HG03342 (cell line): ENCODE measurements around the gene CPN1.
"Not testable (repeated sequence)": the region's sequence is repeated elsewhere in the genome, so short reads cannot be mapped to it uniquely, and the experiment has no call there.

Experiments
- ATAC-seq: cut with Tn5 transposase; IDR thresholded peaks from one replicate; pipeline ENCODE4 v1.9.1; 2021; ENCODE audit warnings: mild to moderate bottlenecking, moderate library complexity; ENCODE audit not compliant: unreplicated experiment

CPN1 gene

DNA sequence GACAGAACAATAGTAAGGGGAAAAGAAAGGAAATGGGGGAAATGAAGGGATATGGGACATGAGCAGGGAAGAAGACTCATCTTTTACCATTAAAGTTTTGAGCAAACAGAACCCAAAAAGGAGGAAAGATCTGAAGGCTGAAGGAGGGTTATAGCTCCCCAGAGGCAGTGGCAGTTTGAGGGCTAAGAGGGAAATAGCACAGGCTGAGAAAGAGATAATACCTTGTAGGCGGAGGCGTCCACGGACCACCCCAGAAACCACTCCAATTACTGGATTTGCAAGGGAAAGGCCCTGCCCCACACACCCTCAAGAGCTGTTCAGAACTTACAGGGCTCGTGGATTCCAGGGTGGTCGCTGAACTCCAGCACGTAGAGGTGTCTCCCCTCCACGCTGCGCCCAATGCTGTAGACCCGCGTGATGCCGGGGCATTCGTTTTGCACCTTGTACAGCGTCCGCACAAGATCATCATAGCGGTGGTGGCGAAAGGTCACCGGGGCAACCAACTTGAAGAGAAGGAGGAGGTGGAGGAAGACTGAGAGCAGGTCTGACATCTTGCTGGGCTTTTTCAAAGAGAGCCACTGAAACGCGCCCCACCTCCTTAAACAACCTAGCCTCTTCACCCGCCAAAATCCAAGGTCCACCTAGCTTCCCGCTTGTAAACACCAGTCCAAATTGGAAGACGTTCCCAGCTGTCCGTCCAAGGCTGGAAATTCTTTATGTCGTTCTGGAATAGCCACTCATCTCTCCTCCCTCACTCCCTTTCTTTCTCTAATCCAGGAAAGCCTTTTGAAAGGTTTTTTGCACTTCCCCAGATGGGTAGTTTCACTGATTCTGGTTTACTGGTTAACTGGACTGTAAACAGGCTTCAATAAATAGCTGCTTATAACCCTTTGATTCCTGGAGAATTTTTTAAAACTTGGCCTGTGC lies at the start of gene CPN1:
CPN1 (minus strand) TSS at position 795 of the 927 bp plus-strand sequence; CDS start at position 551, 244 bp downstream.
- ATAC-seq = no peak

DNA sequence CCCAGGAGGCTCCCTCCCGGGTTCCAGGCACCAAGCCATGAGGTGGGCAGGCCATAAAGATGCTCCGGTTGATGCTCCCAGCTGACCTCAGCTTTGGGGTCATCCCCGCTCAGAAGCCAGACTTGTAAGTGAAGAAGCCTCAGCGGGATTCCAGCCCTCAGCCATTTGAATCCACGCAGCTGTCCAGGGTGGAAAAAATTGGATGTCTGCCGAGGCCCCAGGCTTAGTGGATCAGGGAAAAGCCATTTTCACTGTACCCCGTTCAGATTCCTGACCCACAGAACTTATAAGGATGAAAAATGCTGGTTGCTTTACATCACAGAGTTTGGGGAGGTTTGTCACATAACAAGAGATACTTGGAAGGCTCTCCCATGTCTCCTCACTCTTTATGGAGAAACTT lies 49.2 kb upstream of the CPN1 start:
- ATAC-seq = no peak

DNA sequence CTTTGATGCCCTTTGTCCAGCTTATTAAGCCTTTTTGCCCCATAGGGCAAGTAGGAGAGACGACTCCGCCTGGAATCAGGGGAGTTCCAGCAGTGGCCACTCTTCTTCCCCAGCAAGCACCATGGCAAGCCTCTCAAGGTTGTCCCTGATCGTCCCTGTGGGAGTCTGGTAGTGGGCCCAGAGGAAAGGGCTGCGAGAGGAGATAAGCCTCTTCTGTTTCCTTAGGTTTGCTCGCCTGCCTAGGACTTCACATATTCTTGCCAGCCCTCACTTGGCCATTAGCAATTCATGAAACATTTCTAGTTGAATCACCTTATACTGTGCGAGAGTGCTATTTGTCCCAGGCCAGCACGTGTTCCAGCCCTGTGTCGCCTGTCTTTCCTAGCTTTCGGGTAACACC lies 47.8 kb upstream of the CPN1 start:
- no peak for ATAC-seq

DNA sequence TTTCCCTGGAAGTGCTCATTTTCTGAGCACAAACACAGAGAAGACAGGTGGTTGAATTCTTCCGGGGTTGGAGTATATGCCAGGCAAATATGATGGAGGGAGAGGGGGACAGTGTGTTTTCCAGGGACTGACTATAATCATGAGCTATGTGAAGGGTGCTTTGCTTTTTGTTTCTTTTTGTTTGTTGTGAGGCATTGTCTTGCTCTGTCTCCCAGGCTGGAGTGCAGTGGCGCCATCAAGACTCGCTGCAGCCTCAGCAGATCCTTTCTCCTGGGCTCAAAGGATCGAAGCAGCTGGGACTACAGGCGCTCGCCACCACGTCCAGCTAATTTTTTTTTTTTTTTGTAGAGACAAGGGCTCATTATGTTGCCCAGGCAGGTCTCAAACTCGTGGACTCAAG lies 47.3 kb upstream of the CPN1 start:
- no peak for ATAC-seq

DNA sequence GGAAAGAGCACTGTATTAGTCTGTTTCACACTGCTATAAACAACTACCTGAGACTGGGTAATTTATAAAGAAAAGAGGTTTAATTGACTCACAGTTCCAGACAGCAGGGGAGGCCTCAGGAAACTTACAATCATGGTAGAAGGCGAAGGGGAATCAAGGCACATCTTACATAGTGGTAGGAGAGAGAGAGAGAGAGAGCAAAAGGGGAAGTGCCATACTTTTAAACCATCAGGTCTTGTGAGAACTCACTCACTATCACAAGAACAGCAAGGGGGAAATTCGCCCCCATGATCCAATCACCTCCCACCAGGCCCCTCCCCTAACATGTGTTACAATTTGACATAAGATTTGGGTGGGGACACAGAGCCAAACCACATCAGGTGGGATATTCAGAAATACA lies 43.7 kb upstream of the CPN1 start:
- ATAC-seq = not testable (repeated sequence)

GRCh38 chr10:100124097-100124496 lies 42.4 kb upstream of the CPN1 start:
- ATAC-seq = no peak

GRCh38 chr10:100122780-100123179 lies 41.1 kb upstream of the CPN1 start:
- no peak for ATAC-seq

GRCh38 chr10:100120550-100120949 lies 38.9 kb upstream of the CPN1 start:
- ATAC-seq = no peak

GRCh38 chr10:100119726-100120125 lies 38.1 kb upstream of the CPN1 start:
- no peak for ATAC-seq

DNA sequence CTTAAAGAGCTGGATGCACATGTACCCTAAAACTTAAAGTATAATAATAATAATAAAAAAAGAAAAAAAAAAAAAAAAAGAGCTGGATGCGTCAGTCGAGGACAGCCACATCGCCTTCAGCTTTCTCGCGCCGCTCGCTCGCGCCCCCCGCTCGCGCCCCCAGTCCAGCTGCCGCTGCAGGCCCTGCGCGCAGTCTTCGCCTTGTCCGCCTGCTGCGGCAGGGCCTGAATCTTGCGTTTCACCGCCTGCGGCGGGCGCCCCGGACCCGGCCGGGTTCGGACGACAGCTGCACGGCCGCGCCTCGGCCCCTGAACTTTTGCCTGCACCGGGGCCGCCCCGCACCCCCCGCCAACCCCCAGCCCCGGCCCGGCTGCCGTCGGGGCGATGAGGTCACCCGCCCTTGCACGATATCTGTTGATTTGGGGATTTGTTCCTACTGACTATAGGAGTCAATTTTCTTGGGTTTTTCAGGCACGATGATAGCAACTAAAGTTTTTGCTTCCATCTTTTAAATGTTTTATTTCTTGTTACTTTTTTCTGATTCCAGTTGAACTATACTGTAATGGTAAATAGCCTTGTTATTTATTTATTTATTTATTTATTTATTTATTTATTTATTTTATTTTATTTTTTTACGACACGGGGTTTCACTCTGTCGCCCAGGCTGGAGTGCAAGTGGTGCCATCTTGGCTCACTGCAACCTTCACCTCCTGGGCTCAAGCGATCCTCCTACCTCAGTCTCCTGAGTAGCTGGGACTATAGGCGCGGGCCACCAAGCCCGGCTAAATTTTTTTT lies 33.5 kb upstream of the CPN1 start:
- no peak for ATAC-seq

DNA sequence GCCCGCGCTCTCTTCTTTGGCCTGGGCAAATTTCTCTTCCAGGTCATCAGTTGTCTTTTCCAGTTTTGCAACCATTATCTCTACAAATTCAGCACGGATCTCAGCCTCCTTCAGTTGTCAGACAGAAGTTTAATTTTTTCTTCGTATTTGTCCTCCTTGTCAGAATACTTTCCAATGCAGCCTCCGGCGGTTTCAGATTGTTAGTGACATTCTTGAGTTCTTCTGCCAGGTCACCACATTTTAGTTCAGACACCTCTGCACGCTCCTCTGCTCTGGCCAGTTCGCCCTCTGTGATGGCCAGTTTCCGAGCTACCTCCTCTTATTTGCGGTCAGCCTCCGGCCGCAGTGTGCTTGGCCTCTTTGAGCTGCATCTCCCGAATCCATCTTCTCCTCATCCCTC lies 32.8 kb upstream of the CPN1 start:
- ATAC-seq = no peak

DNA sequence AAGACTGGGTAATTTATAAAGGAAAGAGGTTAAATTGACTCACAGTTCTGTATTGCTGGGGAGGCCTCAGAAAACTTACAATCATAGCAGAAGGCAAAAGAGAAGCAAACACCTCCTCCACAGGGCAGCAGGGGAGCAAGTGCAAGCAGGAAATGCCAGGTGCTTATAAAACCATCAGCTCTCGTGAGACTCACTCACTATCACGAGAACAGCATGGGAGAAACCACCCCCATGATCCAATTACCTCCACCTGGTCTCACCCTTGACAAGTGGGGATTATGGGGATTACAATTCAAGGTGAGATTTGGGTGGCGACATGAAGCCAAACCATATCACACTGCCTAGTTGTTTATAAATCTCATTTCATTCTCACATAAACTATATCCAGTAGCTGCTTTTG lies 28.0 kb upstream of the CPN1 start:
- no peak for ATAC-seq

GRCh38 chr10:100106865-100107264 lies 25.2 kb upstream of the CPN1 start:
- ATAC-seq = no peak

DNA sequence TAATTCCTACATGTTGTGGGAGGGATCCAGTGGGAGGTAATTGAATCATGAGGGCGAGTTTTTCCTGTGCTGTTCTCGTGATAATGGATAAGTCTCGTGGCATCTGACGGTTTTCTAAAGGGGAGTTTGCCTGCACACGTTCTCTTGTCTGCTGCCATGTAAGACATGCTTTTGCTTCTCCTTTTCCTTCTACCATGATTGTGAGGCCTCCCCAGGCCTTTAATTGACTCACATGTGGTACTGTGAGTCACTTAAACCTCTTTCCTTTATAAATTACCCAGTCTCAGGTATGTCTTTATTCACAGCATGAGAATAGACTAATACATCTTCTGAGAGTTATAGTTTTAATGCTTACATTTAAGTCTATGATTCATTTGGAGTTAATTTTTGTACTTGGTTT lies 22.6 kb upstream of the CPN1 start:
- no peak for ATAC-seq

GRCh38 chr10:100103581-100103980 lies 21.9 kb upstream of the CPN1 start:
- ATAC-seq = no peak

DNA sequence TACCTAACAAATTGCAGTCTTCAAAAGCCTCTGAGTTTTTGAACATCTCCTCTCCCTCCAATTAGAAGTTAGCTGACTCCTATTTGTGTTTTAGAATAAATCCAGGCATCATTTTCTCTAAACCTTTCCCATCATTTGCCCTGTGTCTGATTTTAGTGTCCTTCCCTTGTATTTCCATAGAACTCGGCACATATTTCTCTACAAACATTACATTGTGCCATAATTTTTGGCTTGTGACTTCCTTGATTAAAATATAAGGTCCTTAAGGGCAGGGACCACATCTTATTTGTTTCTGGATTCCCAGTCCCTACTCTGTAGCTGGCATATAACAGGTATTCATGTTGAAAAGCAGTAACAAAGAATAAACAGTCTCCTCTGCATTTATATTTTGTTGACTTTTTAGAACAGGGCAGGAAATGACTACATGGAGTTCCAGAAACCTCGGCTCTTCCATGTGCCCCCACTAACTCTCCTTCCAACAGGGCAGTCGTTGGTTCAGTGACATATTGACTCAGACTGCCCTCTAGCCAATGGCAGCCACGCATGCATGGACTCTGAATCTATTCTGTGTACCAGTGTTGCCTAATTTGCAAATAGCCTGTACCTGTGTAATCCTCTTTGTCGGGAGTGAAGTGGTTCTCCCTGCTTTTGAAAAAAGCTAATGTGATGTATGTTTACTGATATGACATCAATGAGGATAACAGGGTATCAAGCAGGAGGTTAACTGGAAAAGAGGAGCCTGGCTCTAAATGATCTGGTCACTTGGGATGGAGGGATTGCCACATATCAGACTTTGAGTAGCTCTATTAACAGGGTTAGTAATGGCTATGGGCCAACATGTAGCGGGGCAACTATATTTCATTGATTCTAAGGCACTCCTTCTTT lies 19.8 kb upstream of the CPN1 start:
- no peak for ATAC-seq

DNA sequence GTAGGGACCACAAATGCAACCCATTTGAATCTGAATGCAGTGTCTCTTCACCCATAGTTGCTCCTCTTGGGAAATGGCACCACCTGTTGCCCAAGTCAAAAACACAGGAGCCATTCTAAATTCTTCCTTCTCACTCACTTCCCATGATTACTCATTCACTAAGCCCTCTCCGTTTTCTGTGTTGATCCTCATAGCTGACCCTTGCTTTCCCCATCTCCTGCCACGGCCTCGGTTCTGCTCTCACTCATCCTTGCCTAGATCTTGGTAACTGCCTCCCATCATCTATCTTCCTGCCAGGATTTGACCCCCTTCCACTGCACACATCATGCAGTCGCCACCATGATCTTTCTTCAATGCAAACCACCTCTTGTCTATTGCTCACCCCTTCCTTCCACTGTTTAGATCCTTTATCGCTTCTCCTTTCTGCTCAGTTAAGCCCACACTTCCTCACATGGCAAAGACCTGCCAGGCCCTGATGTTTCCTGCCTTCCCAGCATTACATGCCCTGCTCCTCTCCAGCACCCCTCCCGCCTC lies 19.0 kb upstream of the CPN1 start:
- ATAC-seq = no peak

- no peak for ATAC-seq
Observed at GRCh38 chr10:100089241-100089640, 7.6 kb upstream of the CPN1 start.

DNA sequence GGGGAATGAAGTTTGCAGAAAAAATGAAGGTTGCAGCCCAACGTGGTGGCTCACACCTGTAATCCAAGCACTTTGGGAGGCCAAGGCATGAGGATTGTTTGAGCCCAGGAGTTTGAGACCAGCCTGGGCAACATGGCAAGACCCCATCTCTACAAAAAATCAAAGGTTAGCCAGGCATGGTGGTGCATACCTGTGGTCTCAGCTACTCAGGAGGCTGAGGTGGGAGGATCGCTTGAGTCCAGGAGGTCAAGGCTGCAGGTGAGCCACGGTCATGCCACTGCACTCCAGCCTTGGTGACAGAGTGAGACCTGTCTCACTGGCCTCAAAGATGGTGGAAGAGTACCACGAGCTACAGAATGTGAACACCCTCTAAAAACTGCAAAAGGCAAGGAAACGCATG lies 5.0 kb upstream of the CPN1 start:
- ATAC-seq = not testable (repeated sequence)

GRCh38 chr10:100085596-100085995 lies 3.9 kb upstream of the CPN1 start:
- ATAC-seq = no peak

DNA sequence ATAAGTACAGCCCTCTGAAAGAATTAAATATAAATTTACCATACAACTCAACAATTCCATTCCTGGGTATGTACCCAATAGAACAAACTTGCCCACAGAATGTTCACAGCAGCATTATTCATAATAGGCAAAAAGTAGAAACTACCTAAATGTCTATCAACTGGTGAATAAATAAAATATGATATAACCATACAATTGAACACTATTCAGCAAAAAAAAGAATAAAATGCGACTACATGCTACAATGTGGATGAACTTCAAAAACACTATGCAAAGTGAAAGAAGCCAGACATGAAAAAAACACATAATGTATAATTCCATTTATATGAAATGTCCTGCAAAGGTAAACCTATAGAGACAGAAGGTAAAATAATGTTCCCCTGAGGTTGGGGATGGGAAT lies 2.0 kb upstream of the CPN1 start:
- ATAC-seq = no peak
